Activated CD4-positive, alpha-beta T cell treated with anti-CD3 and anti-CD28 coated beads for 48 hours (primary cell): Measurements from ENCODE around the gene RAMACL.
"Not testable (repeated sequence)": the region's sequence is repeated elsewhere in the genome, so short reads cannot be mapped to it uniquely, and the experiment has no call there.

Experiments used
- DNase-seq: peaks from one replicate; pipeline ENCODE4 v3.0.0-alpha.2; 2020

RAMACL gene

DNA sequence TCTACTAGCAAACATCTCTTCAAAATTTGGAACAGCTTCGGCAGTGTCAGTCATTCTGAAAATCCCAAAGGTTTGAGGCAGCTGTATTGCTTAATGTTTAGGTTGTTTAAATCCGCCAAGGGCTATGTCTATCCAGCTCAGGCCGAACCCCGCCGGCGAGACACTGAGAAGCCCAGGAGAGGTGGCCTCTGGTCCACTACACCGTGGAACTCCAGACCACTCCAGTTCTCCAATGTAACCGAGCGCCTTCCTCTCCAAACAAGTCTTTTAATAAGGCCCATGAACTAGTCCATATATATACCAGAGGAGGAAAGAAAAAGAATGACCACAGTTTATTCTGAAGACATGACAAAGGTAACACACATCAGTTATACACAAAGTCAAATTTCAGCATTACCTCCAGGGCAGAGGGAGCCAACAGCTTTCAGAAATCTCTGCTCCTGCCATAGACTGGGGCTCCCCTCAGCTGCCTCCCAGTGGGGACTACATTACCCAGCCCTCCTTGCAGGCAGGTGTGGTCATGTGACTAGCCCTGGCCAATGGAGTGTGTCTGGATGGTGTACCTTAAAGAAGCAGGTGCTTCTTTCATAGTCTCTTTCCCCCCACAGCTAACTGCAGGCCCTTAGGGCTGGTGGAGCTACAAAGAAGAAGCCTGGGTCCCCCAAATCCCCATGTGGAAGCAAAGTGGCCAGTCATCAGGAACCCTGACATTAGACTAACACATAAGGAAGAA is at the start of gene RAMACL:
TSS of gene RAMACL (minus strand) at position 255 of the 733 bp plus-strand sequence. CDS start at position 54, 201 bp downstream.
- DNase-seq: peak; percentile 65

DNA sequence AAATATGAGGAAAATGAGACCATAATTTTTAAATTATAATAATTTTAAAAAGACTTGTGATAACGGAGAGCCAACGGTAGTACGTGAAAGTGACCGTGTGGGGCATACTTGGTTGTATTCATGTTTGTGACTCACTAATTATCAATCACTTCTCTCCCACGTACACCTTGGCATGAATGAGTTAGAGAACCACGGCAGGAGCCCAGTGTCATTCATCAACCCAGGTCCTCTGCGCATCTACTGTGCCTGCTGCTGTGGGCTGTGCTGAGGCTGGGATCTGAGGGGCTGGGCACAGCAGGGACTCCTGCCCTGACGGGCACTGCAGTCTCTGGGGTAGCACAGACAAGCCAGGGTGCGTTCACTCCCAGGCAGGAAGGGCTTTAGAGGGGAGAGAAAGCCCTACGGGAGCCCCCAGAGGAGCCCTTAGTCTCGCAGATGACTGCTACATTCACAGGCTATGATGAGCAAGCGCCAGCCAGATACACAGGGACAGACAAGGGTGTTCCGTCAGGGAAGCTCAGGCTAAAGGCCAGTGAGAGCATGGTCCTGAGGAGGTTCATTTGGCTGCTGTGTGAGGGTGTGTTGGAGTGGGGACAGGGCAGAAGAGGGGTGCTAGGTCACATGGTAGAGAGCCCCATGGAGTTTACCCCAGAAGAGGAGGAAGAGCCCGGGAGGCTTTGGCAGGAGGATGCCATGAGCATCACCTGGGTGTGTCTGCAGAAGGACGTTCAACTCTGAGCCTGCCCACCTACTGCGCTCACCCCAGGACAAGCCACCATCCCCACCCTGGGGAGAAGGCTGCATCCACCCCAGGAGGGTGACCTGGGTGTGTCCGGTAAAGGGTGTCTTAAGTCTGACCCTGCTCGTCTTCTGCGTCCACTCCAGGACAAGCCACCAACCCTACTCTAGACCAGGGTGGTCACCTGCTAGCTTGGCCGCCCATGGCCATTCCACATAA is 48.8 kb upstream of the RAMACL start:
- DNase-seq: no peak

DNA sequence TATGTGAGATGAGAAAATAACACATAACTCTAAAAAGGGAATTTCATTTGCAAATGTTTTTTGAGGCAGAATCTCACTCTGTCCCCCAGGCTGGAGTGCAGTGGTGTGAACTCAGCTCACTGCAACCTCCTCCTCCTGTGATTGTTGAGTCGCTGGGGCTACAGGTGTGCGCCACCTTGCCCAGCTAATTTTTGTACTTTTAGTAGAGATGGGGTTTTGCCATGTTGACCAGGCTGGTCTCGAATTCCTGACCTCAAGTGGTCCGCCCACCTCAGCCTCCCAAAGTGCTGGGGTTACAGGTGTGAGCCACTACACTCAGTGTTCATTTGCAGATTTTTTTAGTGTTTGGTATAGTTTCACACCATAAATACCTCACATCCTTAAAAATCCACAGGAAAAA is 48.1 kb upstream of the RAMACL start:
- not testable (repeated sequence) for DNase-seq

DNA sequence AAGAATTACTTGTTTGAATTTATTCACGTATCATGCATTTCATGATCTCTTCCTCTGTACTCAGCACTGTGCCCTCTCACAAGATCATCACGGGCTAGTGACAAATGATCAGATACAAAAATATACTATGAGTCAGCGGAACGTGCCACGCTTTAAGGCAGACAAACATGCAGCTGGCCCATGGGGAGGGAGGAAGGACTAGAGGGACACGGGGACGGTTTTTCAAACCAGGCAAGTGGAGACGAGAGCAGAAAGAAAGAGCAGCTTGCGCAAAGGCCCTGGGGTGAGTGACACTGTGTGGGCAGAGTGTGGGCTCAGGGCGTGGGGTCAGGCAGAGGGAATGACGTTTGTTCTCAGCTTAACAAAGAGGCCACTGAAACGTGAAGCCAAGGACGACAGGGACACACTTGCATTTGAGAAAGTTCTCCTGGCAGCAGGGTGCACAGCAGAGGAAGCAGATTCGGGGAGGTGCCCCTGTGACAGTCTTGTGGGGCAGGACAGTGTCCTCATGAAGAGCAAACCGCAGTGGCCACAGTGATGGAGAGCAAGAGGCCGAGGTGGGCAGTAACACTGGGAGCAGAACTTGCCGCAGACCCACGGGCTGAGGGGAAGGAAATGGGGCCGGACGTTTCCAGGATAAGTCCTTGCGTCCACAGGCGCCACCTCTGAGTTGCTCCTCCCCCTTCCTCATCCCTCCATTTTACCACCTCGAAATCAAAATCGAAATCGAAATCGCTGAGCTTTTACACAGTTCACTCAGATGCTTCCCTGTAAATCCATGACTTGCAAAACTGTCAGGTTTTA is 47.5 kb upstream of the RAMACL start:
- DNase-seq: no peak

DNA sequence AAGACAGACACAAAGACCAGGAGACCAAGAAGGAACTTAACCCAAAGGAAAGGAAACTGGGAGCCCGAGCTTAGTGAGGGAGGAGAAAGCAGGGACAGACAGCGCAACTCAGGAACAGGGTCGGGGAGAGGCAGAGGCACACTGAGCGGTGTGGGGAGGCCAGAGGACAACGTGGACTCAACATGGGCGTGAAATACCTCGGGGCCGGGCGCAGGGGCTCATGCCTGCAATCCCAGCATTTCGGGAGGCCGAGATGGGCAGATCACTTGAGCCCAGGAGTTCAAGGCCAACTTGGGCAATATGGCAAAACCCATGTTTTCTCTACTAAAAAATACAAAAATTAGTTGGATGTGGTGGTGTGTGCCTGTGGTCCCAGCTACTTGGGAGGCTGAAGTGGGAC is 46.3 kb upstream of the RAMACL start:
- DNase-seq: no peak

DNA sequence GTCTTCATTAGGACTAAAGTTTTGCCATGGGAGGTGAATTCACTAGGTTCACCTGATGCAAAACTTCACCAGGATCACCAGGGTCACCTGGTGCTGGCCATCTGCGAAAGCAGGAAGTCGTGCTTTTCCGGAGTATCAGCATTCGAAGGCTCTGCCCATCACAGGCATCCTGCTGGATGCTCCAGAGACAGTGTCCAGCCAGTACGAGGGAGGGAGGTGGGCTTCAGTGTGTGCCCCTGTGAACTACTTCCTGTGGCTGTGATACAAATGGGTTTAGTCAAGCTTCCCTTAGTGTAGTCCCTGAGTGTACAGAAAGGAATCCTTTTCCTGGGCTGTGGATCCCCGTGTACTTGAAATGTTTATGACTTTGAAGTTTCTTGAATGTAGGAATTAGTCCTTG is 44.0 kb upstream of the RAMACL start:
- no peak for DNase-seq

DNA sequence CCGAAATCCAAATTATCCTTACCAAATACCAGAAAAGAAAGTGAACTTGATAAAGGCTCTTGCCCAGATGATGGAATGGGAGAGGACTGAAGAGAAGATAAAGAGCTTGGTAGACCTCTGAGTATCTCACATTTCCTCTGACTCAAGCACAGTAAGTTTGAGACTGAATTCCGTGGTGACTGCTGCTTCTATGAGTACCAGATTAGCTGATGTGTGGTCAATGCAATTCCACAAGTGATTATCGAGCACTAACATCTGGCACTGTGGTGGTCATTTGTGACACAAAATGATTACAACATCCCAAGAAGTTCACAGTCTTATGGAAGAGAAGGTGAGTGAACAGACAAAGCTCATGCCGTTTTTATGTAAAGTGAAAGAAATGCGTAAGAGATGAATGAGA is 43.1 kb upstream of the RAMACL start:
- no peak for DNase-seq

DNA sequence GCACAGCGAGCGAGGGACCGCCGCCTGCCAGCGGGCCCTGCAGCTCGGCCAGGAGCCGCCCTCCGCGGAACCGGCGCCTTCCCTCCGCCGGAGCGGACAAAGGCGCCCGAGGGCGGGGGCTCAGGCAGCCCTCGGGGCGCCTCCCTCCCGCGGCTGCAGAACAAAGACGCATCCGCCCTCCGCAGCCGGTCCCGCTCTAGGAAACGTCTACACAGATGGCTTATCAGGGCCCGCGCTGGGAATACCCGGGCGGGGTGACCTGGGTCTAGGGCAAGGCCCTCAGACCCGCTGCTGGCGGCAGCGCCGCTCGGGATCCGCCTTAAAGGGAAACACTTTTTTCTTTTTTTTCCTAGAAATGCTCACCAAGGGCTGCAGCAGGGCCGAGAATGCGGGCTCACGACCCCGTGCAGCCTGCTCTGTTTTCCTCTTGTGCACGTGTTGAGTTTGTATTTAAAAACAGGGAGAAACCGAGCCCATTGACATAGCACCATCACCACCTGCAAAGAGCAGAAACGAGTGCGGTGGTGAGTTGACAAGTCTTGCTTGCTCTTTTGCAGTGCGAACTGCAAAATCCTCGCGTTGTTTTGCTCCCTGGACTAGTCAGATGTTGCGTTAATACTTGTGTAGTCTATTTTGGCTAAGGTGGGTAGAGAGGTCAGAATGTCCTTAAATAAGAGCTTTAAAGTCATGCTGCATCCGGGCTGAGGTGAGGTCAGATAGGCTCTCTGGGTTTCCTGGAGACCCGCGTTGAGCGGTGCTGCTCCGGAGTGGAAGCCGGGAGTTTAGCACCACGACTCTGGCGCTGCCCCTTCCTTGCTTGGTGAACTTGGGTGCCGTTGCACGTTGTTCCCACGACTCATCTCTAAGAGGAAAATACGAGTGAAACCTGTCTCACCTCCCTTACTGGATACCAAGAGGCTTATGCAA is 41.7 kb upstream of the RAMACL start:
- peak; percentile 57 for DNase-seq

GRCh38 chr6:166627033-166627874 is 40.8 kb upstream of the RAMACL start, which contains the start of gene RPS6KA2:
Gene RPS6KA2, minus strand, starts transcription at chr6:166627251. Its CDS starts 232 bp downstream, at chr6:166627019.
- peak; percentile 100 for DNase-seq

- DNase-seq: peak; percentile 34
Observed at GRCh38 chr6:166626177-166627032, 39.9 kb upstream of the RAMACL start.

DNA sequence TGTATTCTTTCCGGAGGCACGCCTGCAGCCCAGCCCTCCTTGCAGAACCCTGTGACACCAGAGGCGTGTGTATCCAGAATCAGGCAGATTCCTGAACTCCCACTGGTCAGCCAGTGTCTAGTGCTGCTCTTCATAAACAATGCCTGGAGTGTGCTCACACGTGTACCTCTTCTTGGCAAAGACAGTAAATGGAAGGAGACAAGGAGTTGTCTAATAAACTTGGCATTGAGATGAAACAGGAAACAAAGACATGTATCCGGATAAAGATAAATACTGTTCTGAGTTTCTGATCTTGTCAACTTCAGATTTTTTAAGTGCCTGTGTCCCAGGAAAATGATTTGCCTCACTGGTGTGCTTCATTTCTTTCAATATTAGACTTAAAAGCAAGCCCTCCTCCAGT is 38.9 kb upstream of the RAMACL start:
- no peak for DNase-seq

DNA sequence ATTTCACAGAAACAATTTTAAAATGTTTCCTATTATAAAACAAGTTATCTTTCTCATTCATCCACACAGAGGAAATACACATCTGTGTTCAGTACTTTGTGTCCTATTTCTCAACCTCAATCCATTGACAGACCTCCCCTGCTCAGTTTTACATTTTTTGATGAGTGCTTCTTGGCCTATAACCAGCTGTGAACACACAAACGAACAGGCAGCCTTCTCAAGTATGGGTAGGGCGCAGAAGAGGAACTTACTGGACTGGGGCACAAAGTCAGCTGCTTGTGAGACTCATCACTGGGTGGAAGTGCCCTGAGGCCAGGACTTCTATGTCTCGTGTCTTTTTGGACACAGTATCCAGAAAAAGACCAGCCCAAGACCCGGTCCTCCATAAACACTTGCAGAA is 37.8 kb upstream of the RAMACL start:
- no peak for DNase-seq

DNA sequence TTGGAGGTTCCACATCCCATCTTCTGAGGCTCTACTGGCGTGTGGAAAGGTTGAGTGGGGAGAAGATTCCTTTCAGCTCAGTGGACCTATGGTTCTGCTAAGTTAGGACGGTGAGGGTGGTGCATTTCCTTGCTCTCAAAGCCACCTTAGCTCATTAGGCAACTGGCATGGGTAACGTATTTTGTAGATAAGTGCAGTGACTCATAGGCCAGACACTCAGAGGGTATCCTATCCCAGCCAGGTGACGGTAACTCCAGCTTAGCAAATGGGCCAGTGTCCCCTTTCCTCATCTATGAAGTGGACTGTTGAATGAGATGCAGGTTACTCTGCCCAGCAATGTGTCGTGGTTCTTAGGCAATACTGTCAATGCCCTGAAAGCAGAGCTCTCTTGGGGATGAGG is 36.8 kb upstream of the RAMACL start:
- no peak for DNase-seq

GRCh38 chr6:166621114-166621540 is 34.6 kb upstream of the RAMACL start:
- DNase-seq: no peak

- DNase-seq: no peak
Observed at GRCh38 chr6:166620478-166621113, 34.1 kb upstream of the RAMACL start.

- no peak for DNase-seq
Observed at GRCh38 chr6:166619912-166620311, 33.4 kb upstream of the RAMACL start.

GRCh38 chr6:166618866-166619761 is 32.6 kb upstream of the RAMACL start:
- no peak for DNase-seq

- no peak for DNase-seq
Observed at GRCh38 chr6:166618251-166618650, 31.8 kb upstream of the RAMACL start.
